Measurements from ENCODE around the gene NTRK3. TPM values are rescaled to one million over a fixed set of nuclear protein-coding genes. Genes with fewer than 3 reads are reported as not detected.

Gene NTRK3
- total RNA-seq, result 0.28 TPM in 2 replicates

GRCh38 chr15:88256279-88257230 is at the start of gene NTRK3:
NTRK3 (minus strand) TSS chr15:88256739; CDS start chr15:88256153, 586 bp downstream.

Other genes starting within 250 kb of the NTRK3 start
- gene MRPL46, start 210.6 kb upstream of the NTRK3 start, total RNA-seq, result 9.7 and 9.8 TPM in 2 replicates
- gene MRPS11, start 211.0 kb upstream of the NTRK3 start, total RNA-seq, result 36.6 and 39.3 TPM in 2 replicates